Right lobe of liver (tissue), 4 donors: ENCODE measurements around the gene MTUS2.

ENCODE experiments used
- POLR2A ChIP-seq: fragments of 450-650 bp; IDR thresholded peaks from one replicate; pipeline ENCODE4 v1.6.1; 2017; ENCODE audit warnings: antibody characterized with exemption, mild to moderate bottlenecking
- TF ChIP-seq, protein P1 (sequence below), 4 donors: fragments of 200-600 bp in 3 of 4; fragments of 450-650 bp in 1 of 4; IDR thresholded peaks; one replicate each; pipeline versions ENCODE4 v1.5.1 to v1.8.0; 2016 to 2022; ENCODE audit warnings: antibody characterized with exemption in 4 of 4, mild to moderate bottlenecking in 2 of 4
- donor health status: DM: no; HTN: no; CAD: no.
- donor health status: DM: no; HTN: no; CAD: no.
- donor health status: DM: no; HTN: yes; CAD: no.

DNA sequence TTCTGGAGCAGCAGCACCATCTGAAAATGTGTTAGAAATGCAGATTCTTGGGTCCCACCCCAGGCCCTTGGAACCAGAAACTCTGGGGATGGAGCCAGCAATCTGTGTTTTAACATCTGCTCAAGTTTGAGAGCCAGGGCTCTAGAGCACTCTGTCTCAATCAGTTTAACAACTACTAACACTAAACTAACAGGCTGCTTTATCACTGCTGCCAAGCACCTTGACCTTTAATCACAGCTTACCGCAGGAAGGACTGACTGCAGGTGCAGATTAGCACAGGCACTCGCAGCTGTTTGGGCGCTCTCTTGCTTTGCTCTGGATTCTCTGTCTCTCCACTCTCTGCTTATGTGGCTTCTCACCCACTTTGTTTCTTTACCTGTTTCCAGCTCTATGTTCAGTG is 163.5 kb downstream of the MTUS2 start:
- TF ChIP-seq, protein P1, sequence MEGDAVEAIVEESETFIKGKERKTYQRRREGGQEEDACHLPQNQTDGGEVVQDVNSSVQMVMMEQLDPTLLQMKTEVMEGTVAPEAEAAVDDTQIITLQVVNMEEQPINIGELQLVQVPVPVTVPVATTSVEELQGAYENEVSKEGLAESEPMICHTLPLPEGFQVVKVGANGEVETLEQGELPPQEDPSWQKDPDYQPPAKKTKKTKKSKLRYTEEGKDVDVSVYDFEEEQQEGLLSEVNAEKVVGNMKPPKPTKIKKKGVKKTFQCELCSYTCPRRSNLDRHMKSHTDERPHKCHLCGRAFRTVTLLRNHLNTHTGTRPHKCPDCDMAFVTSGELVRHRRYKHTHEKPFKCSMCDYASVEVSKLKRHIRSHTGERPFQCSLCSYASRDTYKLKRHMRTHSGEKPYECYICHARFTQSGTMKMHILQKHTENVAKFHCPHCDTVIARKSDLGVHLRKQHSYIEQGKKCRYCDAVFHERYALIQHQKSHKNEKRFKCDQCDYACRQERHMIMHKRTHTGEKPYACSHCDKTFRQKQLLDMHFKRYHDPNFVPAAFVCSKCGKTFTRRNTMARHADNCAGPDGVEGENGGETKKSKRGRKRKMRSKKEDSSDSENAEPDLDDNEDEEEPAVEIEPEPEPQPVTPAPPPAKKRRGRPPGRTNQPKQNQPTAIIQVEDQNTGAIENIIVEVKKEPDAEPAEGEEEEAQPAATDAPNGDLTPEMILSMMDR (IDR thresholded peaks at IDR 0.05) = no peak
- no peak for TF ChIP-seq POLR2A
